Sigmoid colon (tissue), 3 donors: Measurements from ENCODE around the gene WSCD1.

Experiments
- POLR2A ChIP-seq, 2 donors: fragments of 450-650 bp; IDR thresholded peaks; one replicate each; pipeline ENCODE4 v1.6.1; 2016; ENCODE audit warnings: antibody characterized with exemption in 2 of 2, mild to moderate bottlenecking in 2 of 2, moderate library complexity in 2 of 2
- TF ChIP-seq, protein P1 (sequence below), 4 experiments: fragments of 450-650 bp in 3 of 4; fragments of 200-600 bp in 1 of 4; IDR thresholded peaks; one replicate each; pipeline ENCODE4 v1.5.1; 2016 to 2019; ENCODE audit warnings: antibody characterized with exemption in 4 of 4, mild to moderate bottlenecking in 3 of 4, moderate library complexity in 2 of 4

DNA sequence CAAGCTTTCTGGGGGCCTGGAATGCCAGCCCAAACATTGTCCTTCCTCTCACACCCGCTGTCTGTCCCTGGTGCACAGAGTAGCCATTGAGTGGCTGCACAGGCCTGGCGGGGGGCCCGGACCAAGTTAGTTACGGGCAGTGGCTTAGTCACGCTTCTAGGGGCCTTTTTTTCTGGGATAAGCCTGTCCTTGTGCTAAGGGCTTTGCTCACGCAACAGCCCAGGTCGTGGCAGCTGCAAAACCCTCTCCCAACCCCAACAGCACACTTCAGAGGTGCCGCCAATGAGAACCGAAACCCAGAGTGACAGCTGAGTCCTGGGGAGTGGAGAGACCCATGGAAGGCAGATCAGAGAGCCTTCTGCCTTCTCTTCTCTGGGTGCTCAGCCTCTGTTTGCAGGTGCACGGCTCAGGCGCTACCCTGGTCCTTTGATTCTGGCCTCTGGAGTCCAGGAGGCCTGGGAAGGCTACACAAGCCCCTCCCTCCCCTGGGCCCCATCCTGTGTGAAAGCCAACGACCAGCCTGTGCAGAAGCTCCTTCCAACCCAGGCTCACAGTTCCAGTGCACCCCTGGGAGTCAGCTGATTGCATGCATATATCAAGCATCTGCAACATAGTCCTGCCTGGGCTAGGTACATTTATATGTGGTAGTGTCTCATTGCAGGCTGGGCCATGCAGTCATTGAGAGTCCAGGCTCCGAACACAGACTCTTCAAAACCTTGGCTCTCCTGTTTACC is 9.1 kb downstream of the WSCD1 start:
- TF ChIP-seq, protein P1, sequence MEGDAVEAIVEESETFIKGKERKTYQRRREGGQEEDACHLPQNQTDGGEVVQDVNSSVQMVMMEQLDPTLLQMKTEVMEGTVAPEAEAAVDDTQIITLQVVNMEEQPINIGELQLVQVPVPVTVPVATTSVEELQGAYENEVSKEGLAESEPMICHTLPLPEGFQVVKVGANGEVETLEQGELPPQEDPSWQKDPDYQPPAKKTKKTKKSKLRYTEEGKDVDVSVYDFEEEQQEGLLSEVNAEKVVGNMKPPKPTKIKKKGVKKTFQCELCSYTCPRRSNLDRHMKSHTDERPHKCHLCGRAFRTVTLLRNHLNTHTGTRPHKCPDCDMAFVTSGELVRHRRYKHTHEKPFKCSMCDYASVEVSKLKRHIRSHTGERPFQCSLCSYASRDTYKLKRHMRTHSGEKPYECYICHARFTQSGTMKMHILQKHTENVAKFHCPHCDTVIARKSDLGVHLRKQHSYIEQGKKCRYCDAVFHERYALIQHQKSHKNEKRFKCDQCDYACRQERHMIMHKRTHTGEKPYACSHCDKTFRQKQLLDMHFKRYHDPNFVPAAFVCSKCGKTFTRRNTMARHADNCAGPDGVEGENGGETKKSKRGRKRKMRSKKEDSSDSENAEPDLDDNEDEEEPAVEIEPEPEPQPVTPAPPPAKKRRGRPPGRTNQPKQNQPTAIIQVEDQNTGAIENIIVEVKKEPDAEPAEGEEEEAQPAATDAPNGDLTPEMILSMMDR (IDR thresholded peaks at IDR 0.05) = no peak
- TF ChIP-seq POLR2A (IDR thresholded peaks at IDR 0.05) = no peak
